Measurements from ENCODE around the gene C18orf63.
"Not testable (repeated sequence)": the region's sequence is repeated elsewhere in the genome, so short reads cannot be mapped to it uniquely, and the experiment has no call there.

Gene C18orf63

GRCh38 chr18:74316257-74317170, 875 bp downstream of the C18orf63 start:
- no peak overlapping the region for H3K4me3 ChIP-seq
- no peaks in the 10 kb centered on the region for H3K27me3 ChIP-seq
- no peak overlapping the region for H3K4me2 ChIP-seq
- no peak for TF ChIP-seq Cebpa-rat (IDR thresholded peaks at IDR 0.05)
- no peak overlapping the region for H3K27ac ChIP-seq
- peaks cover 50% of the 10 kb centered on the region for H3K9me3 ChIP-seq
- H3K36me3 ChIP-seq: no peaks in the 10 kb centered on the region
- H4K20me1 ChIP-seq: no peaks in the 10 kb centered on the region
- H3K9ac ChIP-seq: no peak overlapping the region
- H3K4me1 ChIP-seq: no peaks in the 10 kb centered on the region

- Histone ChIP-seq H3K9me3 (no peaks in the 10 kb centered on the region), H3K36me3 (no peaks in the 10 kb centered on the region), H3K4me1 (no peaks in the 10 kb centered on the region), H3K27ac (no peak overlapping the region), H3K27me3 (no peaks in the 10 kb centered on the region), H3K4me2 (no peak overlapping the region), H3K9ac (no peak overlapping the region), H4K20me1 (no peaks in the 10 kb centered on the region), H3K4me3 (no peak overlapping the region)
- TF ChIP-seq Cebpa-rat (IDR thresholded peaks at IDR 0.05): no peak
These were observed 10.6 kb downstream of the C18orf63 start for GRCh38 chr18:74326231-74326630.

- H3K36me3 ChIP-seq, H3K9me3 ChIP-seq, H3K4me1 ChIP-seq, H3K4me3 ChIP-seq, H3K27me3 ChIP-seq, H3K4me2 ChIP-seq, H3K27ac ChIP-seq, H4K20me1 ChIP-seq, H3K9ac ChIP-seq: not testable (repeated sequence)
These were observed 11.2 kb downstream of the C18orf63 start for GRCh38 chr18:74326791-74327190.

DNA sequence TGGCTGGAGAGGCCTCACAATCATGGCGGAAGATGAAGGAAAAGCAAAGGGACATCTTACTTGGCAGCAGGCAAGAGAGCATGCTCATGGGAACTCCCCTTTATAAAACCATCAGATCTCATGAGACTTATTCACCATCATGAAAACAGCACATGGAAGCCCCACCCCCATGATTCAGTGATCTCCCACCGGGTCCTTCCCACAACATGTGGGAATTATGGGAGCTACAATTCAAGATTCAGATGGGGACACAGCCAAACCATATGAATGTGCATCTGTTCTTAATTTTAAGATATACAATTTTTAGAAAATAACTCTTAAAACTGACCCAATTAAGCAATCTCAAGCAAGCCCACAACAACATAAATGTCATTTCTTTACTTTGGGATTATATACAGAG, 12.6 kb downstream of the C18orf63 start:
- TF ChIP-seq Cebpa-rat (IDR thresholded peaks at IDR 0.05): no peak
- Histone ChIP-seq H3K27ac (no peak overlapping the region), H3K36me3 (no peaks in the 10 kb centered on the region), H3K9ac (no peak overlapping the region), H3K4me3 (no peak overlapping the region), H3K4me2 (no peak overlapping the region), H3K9me3 (no peaks in the 10 kb centered on the region), H3K27me3 (no peaks in the 10 kb centered on the region), H3K4me1 (peaks cover 5% of the 10 kb centered on the region; the same call in 1 of the 2 replicates), H4K20me1 (no peaks in the 10 kb centered on the region)

DNA sequence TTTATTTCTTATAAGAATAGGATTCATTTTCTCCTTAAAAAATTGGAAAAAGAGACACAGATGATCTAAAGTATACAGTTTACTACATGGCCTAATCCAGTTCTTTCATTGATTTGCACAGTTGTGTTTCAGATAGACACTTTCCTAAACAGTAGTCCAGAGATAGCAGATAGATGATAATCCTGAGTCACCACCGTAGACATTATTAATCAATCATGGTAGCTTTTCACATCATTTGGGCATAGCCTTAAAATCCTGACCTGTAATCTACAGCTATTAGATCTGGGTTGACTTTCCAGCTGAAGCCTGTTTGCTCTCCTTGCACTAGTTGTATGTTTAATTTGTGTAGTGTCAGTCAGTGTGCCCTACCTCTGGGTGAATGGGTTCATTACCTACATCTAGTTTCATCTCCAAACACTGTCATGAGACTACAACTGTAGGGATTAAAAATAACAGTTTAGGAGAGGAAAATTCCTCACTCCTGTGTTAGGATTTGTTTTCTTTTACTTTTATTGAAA, 14.1 kb downstream of the C18orf63 start:
- Histone ChIP-seq H3K36me3 (no peaks in the 10 kb centered on the region), H3K9me3 (no peaks in the 10 kb centered on the region; the same call in 1 of the 2 replicates), H3K9ac (no peak overlapping the region), H3K27me3 (no peaks in the 10 kb centered on the region), H3K27ac (no peak overlapping the region), H3K4me1 (peaks cover 5% of the 10 kb centered on the region; the same call in 1 of the 2 replicates), H3K4me2 (no peak overlapping the region), H4K20me1 (no peaks in the 10 kb centered on the region), H3K4me3 (no peak overlapping the region)
- TF ChIP-seq Cebpa-rat (IDR thresholded peaks at IDR 0.05): no peak

GRCh38 chr18:74331404-74331803, 15.8 kb downstream of the C18orf63 start:
- H3K27me3 ChIP-seq: no peaks in the 10 kb centered on the region
- H3K4me1 ChIP-seq: peaks cover 5% of the 10 kb centered on the region; the same call in 1 of the 2 replicates
- H3K9ac ChIP-seq: no peak overlapping the region
- H4K20me1 ChIP-seq: no peaks in the 10 kb centered on the region
- no peaks in the 10 kb centered on the region; the same call in 1 of the 2 replicates for H3K9me3 ChIP-seq
- TF ChIP-seq Cebpa-rat (IDR thresholded peaks at IDR 0.05): no peak
- no peak overlapping the region for H3K4me3 ChIP-seq
- H3K36me3 ChIP-seq: no peaks in the 10 kb centered on the region
- H3K27ac ChIP-seq: no peak overlapping the region
- H3K4me2 ChIP-seq: no peak overlapping the region

DNA sequence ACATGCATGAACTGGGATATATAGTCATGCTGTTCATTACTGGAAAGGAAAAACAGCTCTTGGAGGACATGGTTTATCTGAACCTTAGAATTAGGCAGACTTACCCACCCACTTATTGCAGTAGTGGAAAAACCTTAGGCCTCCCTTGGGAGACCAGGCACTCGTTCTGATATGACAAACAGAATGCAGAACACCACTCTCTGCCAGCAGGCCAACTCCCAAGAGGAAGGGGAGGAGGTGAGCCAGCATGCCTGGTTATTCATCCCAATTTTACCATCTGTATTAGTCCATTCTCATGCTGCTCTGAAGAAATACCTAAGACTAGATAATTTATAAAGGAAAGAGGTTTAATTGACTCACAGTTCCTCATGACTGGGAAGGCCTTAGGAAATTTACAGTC, 17.5 kb downstream of the C18orf63 start:
- Histone ChIP-seq H3K27ac (no peak overlapping the region), H3K9ac (no peak overlapping the region), H4K20me1 (no peaks in the 10 kb centered on the region), H3K27me3 (no peaks in the 10 kb centered on the region), H3K4me1 (peaks cover 5% of the 10 kb centered on the region; the same call in 1 of the 2 replicates), H3K4me3 (no peak overlapping the region), H3K9me3 (no peaks in the 10 kb centered on the region; the same call in 1 of the 2 replicates), H3K4me2 (no peak overlapping the region), H3K36me3 (no peaks in the 10 kb centered on the region)
- no peak for TF ChIP-seq Cebpa-rat (IDR thresholded peaks at IDR 0.05)

DNA sequence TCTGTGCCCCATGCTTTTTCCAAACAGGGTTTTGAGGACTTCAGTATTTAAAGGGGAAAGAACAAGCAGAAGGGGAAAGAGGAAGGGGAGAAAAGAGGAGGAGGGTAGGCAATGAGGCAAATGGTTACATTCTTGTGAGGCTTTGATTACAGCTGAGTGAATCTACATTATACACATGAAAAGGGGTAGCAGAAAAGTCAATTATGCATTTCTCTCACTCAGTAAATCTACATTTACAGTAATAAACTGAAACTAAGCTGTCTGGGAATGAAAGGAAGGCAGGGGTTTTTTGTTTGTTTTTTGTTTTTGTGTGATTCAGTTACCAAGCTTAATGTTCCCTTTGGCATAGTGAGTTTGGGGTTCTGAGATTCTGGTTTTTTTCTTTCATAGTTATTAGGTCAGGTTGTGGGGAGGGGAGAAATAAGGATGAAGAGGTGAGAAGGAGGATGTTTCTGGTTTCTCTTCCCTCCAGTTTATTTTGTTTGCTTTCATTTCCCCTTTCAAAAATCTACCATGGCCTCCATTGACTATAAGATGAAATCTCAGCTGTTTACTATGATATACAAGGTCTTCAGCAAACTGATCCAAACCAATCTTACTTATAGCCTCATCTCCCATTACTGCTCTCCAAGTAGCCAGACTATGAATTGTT, 18.7 kb downstream of the C18orf63 start:
- Histone ChIP-seq H3K27ac (no peak overlapping the region), H3K27me3 (no peaks in the 10 kb centered on the region), H3K9ac (no peak overlapping the region), H3K4me2 (no peak overlapping the region), H3K36me3 (no peaks in the 10 kb centered on the region), H3K4me3 (no peak overlapping the region), H3K9me3 (no peaks in the 10 kb centered on the region; the same call in 1 of the 2 replicates), H4K20me1 (no peaks in the 10 kb centered on the region), H3K4me1 (peaks cover 5% of the 10 kb centered on the region; the same call in 1 of the 2 replicates)
- no peak for TF ChIP-seq Cebpa-rat (IDR thresholded peaks at IDR 0.05)

- no peaks in the 10 kb centered on the region; the same call in 1 of the 2 replicates for H3K9me3 ChIP-seq
- H3K4me3 ChIP-seq: no peak overlapping the region
- no peaks in the 10 kb centered on the region for H3K36me3 ChIP-seq
- H4K20me1 ChIP-seq: no peaks in the 10 kb centered on the region
- H3K9ac ChIP-seq: no peak overlapping the region
- TF ChIP-seq Cebpa-rat (IDR thresholded peaks at IDR 0.05): no peak
- no peak overlapping the region for H3K4me2 ChIP-seq
- no peaks in the 10 kb centered on the region for H3K27me3 ChIP-seq
- H3K27ac ChIP-seq: no peak overlapping the region
- peaks cover 10% of the 10 kb centered on the region for H3K4me1 ChIP-seq
These were observed 21.0 kb downstream of the C18orf63 start for GRCh38 chr18:74336656-74337055.
